Breast epithelium (tissue), 3 donors: ENCODE results near the gene DAB2IP.

ENCODE experiments used
- POLR2A ChIP-seq: fragments of 450-650 bp; IDR thresholded peaks from one replicate; pipeline ENCODE4 v1.6.1; 2016; ENCODE audit warnings: antibody characterized with exemption, mild to moderate bottlenecking, moderate library complexity
- POLR2AphosphoS5 ChIP-seq, 3 donors: sonication (generic); formaldehyde crosslinking; IDR thresholded peaks; one replicate each; pipeline ENCODE4 v1.6.1; 2017; ENCODE audit warnings: antibody characterized with exemption in 3 of 3
- TF ChIP-seq, protein P1 (sequence below), 3 donors: fragments of 450-650 bp; IDR thresholded peaks; one replicate each; pipeline ENCODE4 v1.5.1; 2016 to 2017; ENCODE audit warnings: antibody characterized with exemption in 3 of 3, mild to moderate bottlenecking in 3 of 3, moderate library complexity in 3 of 3

DNA sequence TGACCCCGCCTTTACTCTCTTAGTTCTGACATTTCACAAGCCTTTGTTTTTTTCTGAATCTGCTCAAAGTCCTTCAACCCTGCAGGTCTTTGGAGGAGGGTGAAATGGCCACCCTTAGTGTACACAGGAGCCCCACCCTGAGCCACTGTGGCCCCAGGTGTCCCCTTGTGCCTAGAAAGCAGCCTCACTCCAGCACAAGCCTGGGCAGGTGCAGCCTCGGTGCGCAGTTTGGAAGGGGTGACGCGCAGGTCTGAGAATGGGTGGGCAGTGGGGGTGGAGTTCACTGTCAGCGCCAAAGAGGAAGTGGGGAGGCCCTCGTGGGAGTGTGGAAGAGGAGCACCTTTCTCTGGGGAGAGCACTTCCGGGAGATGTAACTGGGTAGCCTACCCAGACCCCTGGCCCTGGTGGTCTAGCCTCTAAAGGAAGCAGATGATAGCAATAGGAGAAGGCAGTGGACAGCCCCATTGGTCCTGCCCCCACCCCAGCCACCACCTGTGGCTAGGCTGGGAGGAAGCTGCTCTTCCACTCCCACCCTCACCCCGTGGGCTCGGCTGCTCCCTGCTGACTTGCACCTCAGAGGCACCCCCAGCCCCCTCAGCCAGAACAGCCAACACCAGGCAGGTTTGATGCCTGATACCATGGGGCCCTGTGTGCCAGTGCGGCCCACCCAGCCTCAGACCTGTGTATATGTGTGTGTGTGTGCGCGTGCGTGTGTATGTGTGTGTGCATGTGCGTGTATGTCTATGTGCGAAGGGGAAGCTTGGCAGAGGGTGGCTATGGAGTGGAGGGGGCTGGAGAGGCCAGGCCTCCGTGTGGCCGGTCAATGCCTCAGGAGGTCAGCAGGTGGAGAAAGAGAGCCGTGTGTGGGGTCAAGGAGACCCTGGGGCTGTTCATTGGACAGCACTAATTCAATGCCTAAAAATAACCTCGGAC lies 16.8 kb upstream of the DAB2IP start:
- TF ChIP-seq, protein P1, sequence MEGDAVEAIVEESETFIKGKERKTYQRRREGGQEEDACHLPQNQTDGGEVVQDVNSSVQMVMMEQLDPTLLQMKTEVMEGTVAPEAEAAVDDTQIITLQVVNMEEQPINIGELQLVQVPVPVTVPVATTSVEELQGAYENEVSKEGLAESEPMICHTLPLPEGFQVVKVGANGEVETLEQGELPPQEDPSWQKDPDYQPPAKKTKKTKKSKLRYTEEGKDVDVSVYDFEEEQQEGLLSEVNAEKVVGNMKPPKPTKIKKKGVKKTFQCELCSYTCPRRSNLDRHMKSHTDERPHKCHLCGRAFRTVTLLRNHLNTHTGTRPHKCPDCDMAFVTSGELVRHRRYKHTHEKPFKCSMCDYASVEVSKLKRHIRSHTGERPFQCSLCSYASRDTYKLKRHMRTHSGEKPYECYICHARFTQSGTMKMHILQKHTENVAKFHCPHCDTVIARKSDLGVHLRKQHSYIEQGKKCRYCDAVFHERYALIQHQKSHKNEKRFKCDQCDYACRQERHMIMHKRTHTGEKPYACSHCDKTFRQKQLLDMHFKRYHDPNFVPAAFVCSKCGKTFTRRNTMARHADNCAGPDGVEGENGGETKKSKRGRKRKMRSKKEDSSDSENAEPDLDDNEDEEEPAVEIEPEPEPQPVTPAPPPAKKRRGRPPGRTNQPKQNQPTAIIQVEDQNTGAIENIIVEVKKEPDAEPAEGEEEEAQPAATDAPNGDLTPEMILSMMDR (IDR thresholded peaks at IDR 0.05): peak in 2 of 3 donors; percentile 24 to 37
- TF ChIP-seq POLR2A (no peak), POLR2AphosphoS5 (IDR thresholded peaks at IDR 0.05) (no peak)
